Epithelial cell of prostate (primary cell): Measurements from ENCODE around the gene DRC1.

Source experiments
- DNase-seq: peaks from one replicate; pipeline ENCODE4 v3.0.0-alpha.2; 2011; ENCODE audit warnings: low read depth, low spot score
- H3K27ac ChIP-seq: fragments of 450-650 bp; 2 replicates; pipeline ENCODE4 v1.5.1; 2017; ENCODE audit warnings: mild to moderate bottlenecking

Gene DRC1

GRCh38 chr2:26442301-26442700, 40.6 kb downstream of the DRC1 start:
- DNase-seq: no peak
- H3K27ac ChIP-seq: no peak overlapping the region

GRCh38 chr2:26442707-26443106, 41.0 kb downstream of the DRC1 start:
- no peak for DNase-seq

GRCh38 chr2:26444236-26444635, 42.5 kb downstream of the DRC1 start:
- DNase-seq: no peak
- no peak overlapping the region for H3K27ac ChIP-seq

More at GRCh38 chr2:26442707-26443106, 41.0 kb downstream of the DRC1 start:
- no peak overlapping the region for H3K27ac ChIP-seq

- DNase-seq: no peak
- no peak overlapping the region for H3K27ac ChIP-seq
These were observed 46.9 kb downstream of the DRC1 start for GRCh38 chr2:26448651-26449050.

- no peak for DNase-seq
- no peak overlapping the region for H3K27ac ChIP-seq
These were observed 47.7 kb downstream of the DRC1 start for GRCh38 chr2:26449278-26450030.

GRCh38 chr2:26450031-26450635, 48.4 kb downstream of the DRC1 start:
- DNase-seq: no peak

GRCh38 chr2:26451700-26452099, 50.0 kb downstream of the DRC1 start:
- H3K27ac ChIP-seq: no peak overlapping the region
- no peak for DNase-seq

More at GRCh38 chr2:26450031-26450635, 48.4 kb downstream of the DRC1 start:
- H3K27ac ChIP-seq: no peak overlapping the region

- H3K27ac ChIP-seq: no peak overlapping the region
- DNase-seq: no peak
These were observed 52.0 kb downstream of the DRC1 start for GRCh38 chr2:26453421-26454329.

- H3K27ac ChIP-seq: no peak overlapping the region
- no peak for DNase-seq
These were observed 52.9 kb downstream of the DRC1 start for GRCh38 chr2:26454561-26455001.

GRCh38 chr2:26455037-26455669, 53.4 kb downstream of the DRC1 start:
- DNase-seq: no peak
- no peak overlapping the region for H3K27ac ChIP-seq

GRCh38 chr2:26455670-26456439, 54.1 kb downstream of the DRC1 start:
- no peak overlapping the region for H3K27ac ChIP-seq
- DNase-seq: no peak

- no peak overlapping the region for H3K27ac ChIP-seq
- no peak for DNase-seq
These were observed 54.9 kb downstream of the DRC1 start for GRCh38 chr2:26456440-26457250.

- no peak for DNase-seq
- H3K27ac ChIP-seq: no peak overlapping the region
These were observed 55.5 kb downstream of the DRC1 start for GRCh38 chr2:26457251-26457666.

GRCh38 chr2:26457695-26458364, 56.1 kb downstream of the DRC1 start:
- H3K27ac ChIP-seq: no peak overlapping the region
- DNase-seq: no peak

- no peak overlapping the region for H3K27ac ChIP-seq
- DNase-seq: no peak
These were observed 56.8 kb downstream of the DRC1 start for GRCh38 chr2:26458365-26459042.

GRCh38 chr2:26459991-26460612, 58.4 kb downstream of the DRC1 start:
- no peak overlapping the region for H3K27ac ChIP-seq
- no peak for DNase-seq

- no peak for DNase-seq
- no peak overlapping the region for H3K27ac ChIP-seq
These were observed 58.9 kb downstream of the DRC1 start for GRCh38 chr2:26460613-26461031.
